HTR-8/SVneo (cell line): ENCODE measurements around the gene DPP6.

Experiments
- DNase-seq: peaks from one replicate; pipeline ENCODE4 v3.0.0; 2011; ENCODE audit warnings: low spot score, mixed read lengths; ENCODE audit not compliant: insufficient read length
- FAIRE-seq: peaks from 2 replicates; lab custom pipeline; 2011; peaks lifted over from hg19 to GRCh38; lab: Jason Lieb, UNC

Gene DPP6

GRCh38 chr7:154907651-154908620 is 855.7 kb downstream of the DPP6 start:
- FAIRE-seq (no peak), DNase-seq (no peak)

DNA sequence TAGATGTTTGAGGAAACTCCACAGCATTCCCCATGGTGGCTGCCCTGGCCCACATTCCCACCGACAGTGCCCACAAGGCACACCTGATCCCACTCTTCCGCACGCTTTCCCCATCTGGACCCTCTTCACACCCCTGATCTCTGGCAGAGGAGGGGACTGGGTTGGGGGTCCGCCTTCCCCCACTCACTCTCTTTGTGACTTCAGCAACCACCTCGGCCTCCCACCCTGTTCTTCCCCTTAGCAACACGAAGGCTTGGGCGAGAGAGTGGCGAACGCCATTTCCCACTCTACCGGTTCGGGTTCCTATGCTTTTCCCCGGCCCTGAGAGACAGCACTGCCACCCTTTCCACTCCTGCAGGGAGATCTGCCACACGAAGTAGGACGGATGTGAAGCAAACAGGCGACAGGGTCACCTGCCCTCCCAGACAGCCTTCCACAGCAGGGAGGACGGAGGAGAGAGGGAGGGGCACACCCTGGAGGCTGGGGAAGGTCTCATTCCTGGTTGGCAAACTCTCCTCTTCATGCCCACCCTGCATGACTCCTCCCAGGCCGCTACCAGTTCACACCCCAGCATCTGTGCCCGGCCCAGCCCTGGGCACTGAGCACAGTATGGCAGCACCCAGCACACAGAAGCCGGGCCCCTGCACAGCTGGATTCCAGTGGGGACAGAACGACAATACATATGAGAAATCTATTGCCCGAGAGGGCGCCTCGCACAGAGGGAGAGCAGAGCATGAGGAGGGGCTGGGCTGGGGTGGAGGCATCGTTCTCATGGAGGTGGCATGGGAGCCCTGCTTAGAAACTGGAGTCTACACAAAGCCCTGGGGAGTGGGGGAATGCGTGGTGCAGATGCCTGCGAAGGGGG is 857.3 kb downstream of the DPP6 start:
- DNase-seq (no peak), FAIRE-seq (no peak)

GRCh38 chr7:154910125-154910524 is 857.9 kb downstream of the DPP6 start:
- FAIRE-seq (no peak), DNase-seq (no peak)

DNA sequence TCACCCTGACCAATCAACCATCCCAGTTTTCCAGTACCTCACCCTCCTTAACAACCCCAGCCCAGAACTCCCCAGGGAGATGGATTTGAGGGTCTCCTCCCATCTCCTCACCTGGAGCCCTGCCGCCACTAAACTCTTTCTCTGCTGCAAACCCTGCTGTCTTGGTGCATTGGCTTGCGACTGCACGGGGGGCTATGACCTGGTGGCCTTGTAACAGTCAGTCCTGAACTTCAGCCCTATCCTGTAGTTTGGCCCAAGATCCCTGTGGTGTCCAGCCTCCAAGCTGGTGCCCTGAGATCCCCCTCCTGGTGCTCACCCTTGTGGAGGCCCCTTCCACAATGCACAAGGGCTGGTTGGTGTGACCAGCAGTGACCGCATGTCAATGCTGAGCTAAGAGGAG is 858.8 kb downstream of the DPP6 start:
- DNase-seq (no peak), FAIRE-seq (no peak)

- no peak for FAIRE-seq
Measured at GRCh38 chr7:154911411-154911810, 859.2 kb downstream of the DPP6 start.

DNA sequence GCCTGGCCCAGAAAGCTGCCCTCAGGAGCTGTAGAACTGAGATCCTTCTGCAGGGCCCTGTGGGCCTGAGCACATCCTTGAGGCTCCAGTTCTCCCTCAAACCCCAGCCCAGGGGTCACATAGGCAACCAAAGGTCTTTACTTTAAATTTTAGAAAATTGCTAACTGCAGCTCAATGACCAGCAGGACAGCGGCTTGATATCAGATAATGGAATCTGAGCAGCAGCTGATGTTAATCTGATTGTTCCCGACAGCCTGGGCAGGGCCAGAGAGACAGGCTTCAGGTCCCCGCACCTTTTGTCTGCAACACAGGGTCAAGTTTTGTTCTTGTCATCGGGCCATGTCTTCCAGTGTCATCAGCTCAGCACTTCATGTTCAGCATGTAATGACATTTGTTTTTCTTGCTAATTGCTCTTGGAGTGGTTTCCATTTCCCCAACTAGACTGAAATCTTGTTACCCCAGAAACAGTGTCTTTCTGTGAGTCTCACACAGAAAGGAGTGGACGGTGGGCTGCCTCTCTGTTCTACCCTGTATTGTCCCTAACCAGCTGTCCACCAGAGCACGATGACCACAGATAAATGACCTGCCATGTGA is 859.8 kb downstream of the DPP6 start:
- no peak for DNase-seq
- FAIRE-seq = no peak

More at GRCh38 chr7:154911411-154911810, 859.2 kb downstream of the DPP6 start:
- no peak for DNase-seq

DNA sequence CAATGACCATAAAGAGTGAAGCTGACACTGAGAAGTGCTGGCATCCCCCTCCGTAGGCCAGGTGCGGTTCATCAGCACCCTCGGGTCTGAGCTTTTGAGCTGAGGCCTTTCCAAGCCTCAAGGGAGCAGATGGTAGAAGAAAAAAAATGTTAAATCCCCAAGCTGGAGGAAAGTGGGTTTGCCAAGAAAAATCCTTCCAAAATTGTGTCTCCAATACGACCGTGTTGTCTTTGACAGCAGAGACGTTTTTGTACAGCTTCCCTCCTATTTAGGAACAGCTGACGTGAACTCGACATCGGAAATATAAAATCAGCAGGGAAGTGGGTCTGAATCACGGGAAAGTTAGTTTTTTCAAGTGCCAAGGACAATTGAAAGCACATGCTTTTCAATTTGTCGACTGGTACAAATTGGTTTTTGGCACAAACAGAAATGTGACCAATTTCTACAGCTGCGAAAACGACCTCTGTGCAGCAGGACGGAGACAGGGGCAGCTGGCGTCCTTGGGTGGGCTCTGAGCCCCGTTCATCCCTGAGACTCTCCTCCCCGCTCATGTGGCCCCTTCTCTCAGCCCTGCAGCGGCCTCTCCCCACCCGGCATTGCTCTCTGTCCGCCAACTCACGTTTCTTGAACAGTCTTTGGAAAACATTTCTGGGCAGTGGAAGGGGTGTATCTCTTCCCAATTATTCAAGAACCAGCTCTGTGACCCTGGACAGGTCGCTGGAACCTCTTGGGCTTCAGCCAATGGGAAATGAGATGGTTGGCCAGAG is 860.9 kb downstream of the DPP6 start:
- DNase-seq (no peak), FAIRE-seq (no peak)

DNA sequence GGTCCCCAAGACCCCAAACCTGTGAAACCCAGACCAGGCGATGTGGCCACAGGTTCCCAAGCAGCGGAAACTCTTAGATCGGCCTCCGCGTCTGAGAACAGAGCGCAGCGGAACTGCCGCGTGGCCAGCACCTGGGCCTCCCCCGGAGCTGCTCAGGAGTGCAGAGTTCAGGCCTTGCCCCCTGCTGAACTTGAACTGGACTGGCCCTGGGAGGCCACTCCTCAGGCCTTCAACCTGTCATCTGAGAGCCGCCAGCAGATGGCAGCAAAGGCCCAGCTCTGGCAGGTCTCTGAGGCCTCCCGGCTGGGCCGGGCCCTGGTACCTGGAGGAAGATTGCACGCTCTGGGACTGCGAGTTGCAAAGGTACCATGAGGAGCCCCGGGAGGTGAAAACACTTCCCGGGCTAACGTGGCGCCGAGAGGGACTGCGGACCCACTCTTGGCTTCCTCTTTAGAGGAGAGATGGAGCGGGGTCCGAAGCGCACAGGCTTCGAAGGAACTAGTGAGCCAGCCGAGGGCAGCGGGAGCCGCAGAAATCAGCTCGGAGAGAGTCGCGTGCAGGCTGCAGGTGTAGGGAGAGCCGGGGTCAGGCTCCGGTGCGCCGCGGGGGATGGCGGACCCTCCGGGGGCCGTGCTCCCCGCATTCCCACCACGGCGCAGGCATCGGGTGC is 861.6 kb downstream of the DPP6 start:
- FAIRE-seq = no peak

GRCh38 chr7:154914308-154914995 is 862.3 kb downstream of the DPP6 start:
- no peak for FAIRE-seq

More for the DNA sequence above, 861.6 kb downstream of the DPP6 start:
- DNase-seq = peak; percentile 66

GRCh38 chr7:154914996-154915380 is 862.8 kb downstream of the DPP6 start:
- DNase-seq (no peak), FAIRE-seq (no peak)

More at GRCh38 chr7:154914308-154914995, 862.3 kb downstream of the DPP6 start:
- DNase-seq = no peak

GRCh38 chr7:154915600-154915999 is 863.4 kb downstream of the DPP6 start:
- FAIRE-seq (no peak), DNase-seq (no peak)

GRCh38 chr7:154916381-154916780 is 864.2 kb downstream of the DPP6 start:
- DNase-seq = no peak
- no peak for FAIRE-seq

- DNase-seq (no peak), FAIRE-seq (no peak)
Measured at GRCh38 chr7:154916856-154917807, 864.9 kb downstream of the DPP6 start.

- FAIRE-seq (no peak), DNase-seq (no peak)
Measured at GRCh38 chr7:154917808-154918160, 865.6 kb downstream of the DPP6 start.

DNA sequence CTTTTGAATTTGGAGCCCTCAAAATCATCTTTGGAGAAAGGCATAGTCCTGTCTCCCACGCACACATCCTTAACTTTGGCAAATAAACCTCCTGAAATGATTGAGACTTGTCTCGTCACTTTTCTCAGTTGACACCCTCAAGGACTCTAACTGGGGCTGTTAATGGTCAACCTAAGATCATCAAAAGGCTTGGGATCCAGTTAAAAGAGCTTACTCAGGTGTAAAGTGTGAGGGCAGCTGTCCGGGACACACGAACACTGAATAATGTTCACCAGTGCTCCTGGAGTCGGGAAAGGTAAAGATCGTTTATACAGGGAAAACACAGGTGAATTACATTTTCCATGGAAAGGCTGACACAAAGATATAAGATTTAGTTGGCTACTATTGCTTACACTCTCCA is 866.1 kb downstream of the DPP6 start:
- no peak for FAIRE-seq
- DNase-seq = no peak

GRCh38 chr7:154918741-154919140 is 866.5 kb downstream of the DPP6 start:
- DNase-seq = no peak

DNA sequence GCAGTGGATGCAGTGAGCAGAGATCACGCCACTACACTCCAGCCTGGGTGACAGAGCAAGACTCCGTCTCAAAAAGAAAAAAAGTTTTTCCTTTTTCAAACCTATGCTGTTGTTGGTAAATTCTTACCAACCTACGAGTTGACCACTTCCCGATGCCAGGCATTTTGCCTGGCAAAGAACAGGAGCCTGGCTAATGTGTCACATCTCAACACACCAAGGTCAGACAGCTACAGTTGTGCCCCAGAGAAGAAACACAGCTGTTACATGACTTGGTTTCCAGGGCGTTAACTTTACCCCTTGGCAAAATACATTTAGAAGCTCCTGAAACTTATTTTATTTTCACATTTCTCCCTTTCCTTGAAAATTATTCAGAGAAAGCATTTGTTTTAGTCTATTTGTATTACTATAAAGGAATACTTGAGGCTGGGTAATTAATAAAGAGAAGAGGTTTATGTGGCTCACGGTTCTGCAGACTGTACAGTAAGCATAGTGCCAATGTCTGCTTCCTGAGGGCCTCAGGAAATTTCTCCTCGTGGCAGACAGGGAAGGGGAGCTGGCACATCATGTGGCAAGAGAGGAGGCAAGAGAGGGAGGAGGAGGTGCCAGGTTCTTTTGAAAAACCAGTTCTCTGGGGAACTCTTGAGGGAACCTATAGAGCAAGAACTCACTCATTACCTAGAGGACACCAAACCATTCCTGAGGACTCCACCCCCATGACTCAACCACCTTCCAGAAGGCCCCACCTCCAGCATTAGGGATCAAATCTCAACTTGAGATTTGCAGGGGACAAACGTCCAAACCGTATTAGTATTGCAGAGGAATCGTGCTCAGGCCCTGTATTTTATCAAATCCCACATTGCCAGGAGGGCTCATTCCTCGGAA is 867.4 kb downstream of the DPP6 start:
- FAIRE-seq (no peak), DNase-seq (no peak)

More at GRCh38 chr7:154918741-154919140, 866.5 kb downstream of the DPP6 start:
- no peak for FAIRE-seq
